CD4-positive, alpha-beta T cell (primary cell): Measurements from ENCODE around the gene CCDC9. TPM values are rescaled to one million over a fixed set of nuclear protein-coding genes. Genes with fewer than 3 reads are reported as not detected.
"Not testable (repeated sequence)": the region's sequence is repeated elsewhere in the genome, so short reads cannot be mapped to it uniquely, and the experiment has no call there.

Source experiments
- ATAC-seq: fragments of 200-7000 bp; cut with Tn5 transposase; one replicate; pipeline ENCODE4 v1.10.0; 2022; ENCODE audit warnings: mild to moderate bottlenecking; ENCODE audit not compliant: poor library complexity
- CTCF ChIA-PET: fragments of 350-600 bp; sonication (Branson Sonifier 250); formaldehyde crosslinking; loops from one replicate; lab custom pipeline; 2021; ENCODE audit warnings: antibody characterized with exemption, inconsistent platforms; lab: Charles Lee
- POLR2A ChIA-PET: fragments of 350-600 bp; sonication (Branson Sonifier 250); formaldehyde crosslinking; loops from one replicate; lab custom pipeline; 2021; ENCODE audit warnings: antibody characterized with exemption, inconsistent platforms; lab: Charles Lee
- DNase-seq, 14 experiments: peaks; one replicate each; pipeline ENCODE4 v3.0.0-alpha.2; 2013 to 2020; ENCODE audit warnings: mixed read lengths in 2 of 14
- H3K27ac ChIP-seq, 2 donors: one replicate each; pipeline versions ENCODE4 v1.5.1 to v1.7.0; 2013; ENCODE audit warnings: low read length in 2 of 2, low read depth in 1 of 2, mild to moderate bottlenecking in 1 of 2
- H3K27me3 ChIP-seq, 2 experiments: 1 replicate in 1 of 2; 2 replicates in 1 of 2; pipeline versions ENCODE4 v1.6.1 to v1.7.0; 2013; ENCODE audit warnings: low read length in 2 of 2, control low read depth in 1 of 2, mild to moderate bottlenecking in 1 of 2, moderate library complexity in 1 of 2; ENCODE audit not compliant: insufficient read depth in 2 of 2, control insufficient read depth in 1 of 2
- H3K36me3 ChIP-seq: one replicate; pipeline ENCODE4 v1.6.1; 2013; ENCODE audit warnings: low read length, control low read depth; ENCODE audit not compliant: insufficient read depth
- H3K4me1 ChIP-seq: one replicate; pipeline ENCODE4 v1.6.1; 2013; ENCODE audit warnings: low read length, control low read depth; ENCODE audit not compliant: insufficient read depth
- H3K4me3 ChIP-seq: one replicate; pipeline ENCODE4 v1.5.1; 2013; ENCODE audit warnings: mild to moderate bottlenecking, low read length, moderate library complexity
- H3K9me3 ChIP-seq, 2 experiments: 1 replicate in 1 of 2; 2 replicates in 1 of 2; pipeline versions ENCODE4 v1.6.1 to v1.7.0; 2013; ENCODE audit warnings: low read length in 2 of 2, mild to moderate bottlenecking in 2 of 2, control low read depth in 1 of 2, moderate library complexity in 1 of 2; ENCODE audit not compliant: control insufficient read depth in 1 of 2, insufficient read depth in 1 of 2
- H3K27ac Mint-ChIP-seq: one replicate; pipeline ENCODE4 v1.8.0; 2020; ENCODE audit warnings: mixed read lengths
- H3K27me3 Mint-ChIP-seq: one replicate; pipeline ENCODE4 v1.8.0; 2021; ENCODE audit warnings: mixed read lengths
- H3K36me3 Mint-ChIP-seq: one replicate; pipeline ENCODE4 v1.8.0; 2021; ENCODE audit warnings: low read depth, mixed read lengths
- H3K4me1 Mint-ChIP-seq: one replicate; pipeline ENCODE4 v1.8.0; 2021; ENCODE audit warnings: low read depth, mixed read lengths
- H3K4me3 Mint-ChIP-seq: one replicate; pipeline ENCODE4 v1.8.0; 2020; ENCODE audit warnings: mild to moderate bottlenecking, mixed read lengths
- H3K9me3 Mint-ChIP-seq: one replicate; pipeline ENCODE4 v1.8.0; 2020; ENCODE audit warnings: mixed read lengths
- CTCF ChIP-seq: fragments of 200-600 bp; IDR thresholded peaks from one replicate; pipeline ENCODE4 v1.8.0; 2022; ENCODE audit warnings: antibody characterized with exemption, mild to moderate bottlenecking
- intact Hi-C, 2 experiments: fragments of 100-400 bp; cut with DNase I in 1 of 2; cut with micrococcal nuclease in 1 of 2; formaldehyde crosslinking; loops; one replicate each; pipeline versions ENCODE4 v1.15.1 to v1.9.0; 2023 to 2025; cut with DNase I, micrococcal nuclease
- total RNA-seq, 174 experiments: library from RNA in 2 of 174; stranded (reverse) in 2 of 174; gene quantifications; one replicate each; pipeline ENCODE4 v1.2.3 and lab custom pipeline; 2021 to 2026

The CCDC9 gene
- total RNA-seq, 2 experiments from 2014 or later, result 68.5 to 74.3 TPM

GRCh38 chr19:47283405-47284059 is 27.2 kb downstream of the CCDC9 start:
- no peak overlapping the region for H3K4me3 ChIP-seq

GRCh38 chr19:47284324-47284899 is 28.1 kb downstream of the CCDC9 start:
- ChIA-PET CTCF (interaction anchor here (0.7 to 1.5 kb wide), 6 partner anchors 8 to 153 kb away, joined by 3 to 6 read pairs (median 3); partner anchors contain the start of gene SAE1), POLR2A (no interaction called here)

More at GRCh38 chr19:47283405-47284059, 27.2 kb downstream of the CCDC9 start:
- Mint-ChIP-seq H3K36me3 (no peaks in the 10 kb centered on the region), H3K9me3 (no peaks in the 10 kb centered on the region), H3K27ac (no peak overlapping the region), H3K4me3 (no peak overlapping the region), H3K4me1 (peaks cover 10% of the 10 kb centered on the region), H3K27me3 (no peaks in the 10 kb centered on the region)
- ChIA-PET CTCF (interaction anchor here (0.7 to 1.5 kb wide), 3 partner anchors 10 to 145 kb away, joined by 3 read pairs; no protein-coding TSS in a partner anchor), POLR2A (no interaction called here)
- H3K27me3 ChIP-seq, result no peaks in the 10 kb centered on the region
- no peak for TF ChIP-seq CTCF
- DNase-seq (no peak), ATAC-seq (no peak)
- no peaks in the 10 kb centered on the region for H3K36me3 ChIP-seq
- H3K4me1 ChIP-seq, result peaks cover 1% of the 10 kb centered on the region
- no peaks in the 10 kb centered on the region for H3K9me3 ChIP-seq
- no peak overlapping the region for H3K27ac ChIP-seq
- intact Hi-C loops, result no loop called here

GRCh38 chr19:47296036-47296435 is 39.7 kb downstream of the CCDC9 start:
- Histone ChIP-seq H3K27me3 (no peaks in the 10 kb centered on the region), H3K9me3 (no peaks in the 10 kb centered on the region), H3K4me3 (no peak overlapping the region), H3K27ac (no peak overlapping the region), H3K36me3 (no peaks in the 10 kb centered on the region), H3K4me1 (peaks cover 8% of the 10 kb centered on the region)
- Mint-ChIP-seq H3K4me1 (peaks cover 4% of the 10 kb centered on the region), H3K27me3 (no peaks in the 10 kb centered on the region), H3K9me3 (no peaks in the 10 kb centered on the region), H3K27ac (no peak overlapping the region), H3K4me3 (no peak overlapping the region), H3K36me3 (no peaks in the 10 kb centered on the region)
- peak; percentile 80 for TF ChIP-seq CTCF
- DNase-seq (peak; percentile 47 to 90 (median 70)), ATAC-seq (peak; percentile 94)
- POLR2A ChIA-PET, result interaction anchor here (1.6 kb wide), 1 partner anchor 95 kb away, joined by 4 read pairs; no protein-coding TSS in a partner anchor
- intact Hi-C loops, result loop anchor here (1.0 to 5.0 kb wide), 5 partner anchors 95 to 411 kb away; no protein-coding TSS in a partner anchor
- CTCF ChIA-PET, result interaction anchor here (0.7 to 3.4 kb wide), 4 partner anchors 52 to 494 kb away, joined by 3 to 19 read pairs (median 3); no protein-coding TSS in a partner anchor

More at GRCh38 chr19:47284324-47284899, 28.1 kb downstream of the CCDC9 start:
- no peak overlapping the region for H3K27ac ChIP-seq
- H3K27me3 ChIP-seq, result no peaks in the 10 kb centered on the region
- TF ChIP-seq CTCF, result peak; percentile 78
- no peak overlapping the region for H3K4me3 ChIP-seq
- H3K4me1 ChIP-seq, result peaks cover 4% of the 10 kb centered on the region
- no peaks in the 10 kb centered on the region for H3K36me3 ChIP-seq
- Mint-ChIP-seq H3K4me1 (peaks cover 12% of the 10 kb centered on the region), H3K4me3 (no peak overlapping the region), H3K27me3 (no peaks in the 10 kb centered on the region), H3K9me3 (no peaks in the 10 kb centered on the region), H3K27ac (no peak overlapping the region), H3K36me3 (no peaks in the 10 kb centered on the region)
- H3K9me3 ChIP-seq, result no peaks in the 10 kb centered on the region
- ATAC-seq, result peak; percentile 46
- DNase-seq, result peak in 8 of 14 experiments; percentile 17 to 84 (median 60)
- intact Hi-C loops, result no loop called here

- H3K4me3 Mint-ChIP-seq, ATAC-seq, H3K27ac Mint-ChIP-seq, H3K4me3 ChIP-seq, intact Hi-C loops, POLR2A ChIA-PET, DNase-seq, H3K36me3 Mint-ChIP-seq, H3K27me3 Mint-ChIP-seq, H3K9me3 ChIP-seq, H3K27me3 ChIP-seq, H3K4me1 Mint-ChIP-seq, H3K36me3 ChIP-seq, CTCF ChIA-PET, H3K9me3 Mint-ChIP-seq, H3K27ac ChIP-seq: not testable (repeated sequence)
- peaks cover 14% of the 10 kb centered on the region for H3K4me1 ChIP-seq
These were observed 44.5 kb downstream of the CCDC9 start for GRCh38 chr19:47300867-47301266.
